WTC11 (cell line): Measurements from ENCODE around the gene CD6. TPM values are rescaled to one million over a fixed set of nuclear protein-coding genes. Genes with fewer than 3 reads are reported as not detected.

Experiments
- ATAC-seq: fragments of 200-7000 bp; cut with Tn5 transposase; 2 replicates; pipeline ENCODE4 v1.10.0; 2021; ENCODE audit warnings: mild to moderate bottlenecking, moderate library complexity
- CTCF ChIA-PET: fragments of 300-600 bp; sonication (Branson Sonifier 250); formaldehyde crosslinking; loops from one replicate; lab custom pipeline; 2021; ENCODE audit warnings: antibody characterized with exemption; lab: Charles Lee
- POLR2A ChIA-PET: fragments of 350-600 bp; sonication (Branson Sonifier 250); formaldehyde crosslinking; loops from one replicate; lab custom pipeline; 2021; ENCODE audit warnings: antibody characterized with exemption; lab: Charles Lee
- DNase-seq: peaks from one replicate; pipeline ENCODE4 v3.0.0; 2021; ENCODE audit warnings: low spot score
- H3K27ac Mint-ChIP-seq: 2 replicates; pipeline ENCODE4 v1.8.0; 2021; ENCODE audit warnings: mixed read lengths
- H3K27me3 Mint-ChIP-seq: 2 replicates; pipeline ENCODE4 v1.8.0; 2021; ENCODE audit warnings: low read depth, mild to moderate bottlenecking, moderate library complexity, mixed read lengths
- H3K36me3 Mint-ChIP-seq: 2 replicates; pipeline ENCODE4 v1.8.0; 2021; ENCODE audit warnings: mixed read lengths
- H3K4me1 Mint-ChIP-seq: 2 replicates; pipeline ENCODE4 v1.8.0; 2022; ENCODE audit warnings: mixed read lengths
- H3K4me3 Mint-ChIP-seq: 2 replicates; pipeline ENCODE4 v1.8.0; 2021; ENCODE audit warnings: mild to moderate bottlenecking, moderate library complexity, mixed read lengths
- H3K9me3 Mint-ChIP-seq: 2 replicates; pipeline ENCODE4 v1.8.0; 2021; ENCODE audit warnings: mixed read lengths
- CDX4 ChIP-seq: fragments of 250-450 bp; sonication (Bioruptor Pico); IDR thresholded peaks from 2 replicates; pipeline ENCODE4 v1.9.0; 2021; ENCODE audit warnings: moderate library complexity, mild to moderate bottlenecking, inconsistent platforms, borderline replicate concordance
- CTCF ChIP-seq: fragments of 200-600 bp; IDR thresholded peaks from 2 replicates; pipeline ENCODE4 v1.8.0; 2022; ENCODE audit warnings: antibody characterized with exemption
- E2F1 ChIP-seq: sonication (generic); formaldehyde crosslinking; IDR thresholded peaks from 2 replicates; pipeline ENCODE4 v1.8.0; 2022; ENCODE audit warnings: mild to moderate bottlenecking, missing genetic modification reagents
- E2F5 ChIP-seq: sonication (generic); formaldehyde crosslinking; IDR thresholded peaks from 2 replicates; pipeline ENCODE4 v1.8.1; 2022; ENCODE audit warnings: mild to moderate bottlenecking, moderate library complexity, missing genetic modification reagents
- ELF4 ChIP-seq: sonication (generic); formaldehyde crosslinking; IDR thresholded peaks from 2 replicates; pipeline ENCODE4 v1.8.1; 2022; ENCODE audit warnings: low read depth, mild to moderate bottlenecking, moderate library complexity, missing genetic modification reagents
- ESRRA ChIP-seq: sonication (generic); formaldehyde crosslinking; IDR thresholded peaks from 2 replicates; pipeline ENCODE4 v1.8.1; 2022; ENCODE audit warnings: mild to moderate bottlenecking, missing genetic modification reagents, borderline replicate concordance
- ETV6 ChIP-seq: sonication (generic); formaldehyde crosslinking; IDR thresholded peaks from 2 replicates; pipeline ENCODE4 v1.8.1; 2022; ENCODE audit warnings: mild to moderate bottlenecking, missing genetic modification reagents
- FOXK1 ChIP-seq: sonication (generic); formaldehyde crosslinking; IDR thresholded peaks from 2 replicates; pipeline ENCODE4 v1.8.0; 2022; ENCODE audit warnings: mild to moderate bottlenecking, moderate library complexity, missing genetic modification reagents
- GRHL2 ChIP-seq: fragments of 250-450 bp; sonication (Bioruptor Pico); IDR thresholded peaks from 2 replicates; pipeline ENCODE4 v1.8.0; 2022; ENCODE audit warnings: mild to moderate bottlenecking, moderate library complexity; ENCODE audit not compliant: insufficient replicate concordance, severe bottlenecking
- GTF2I ChIP-seq: fragments of 250-450 bp; sonication (Bioruptor Pico); conservative IDR thresholded peaks from 2 replicates; pipeline ENCODE4 v1.4.0; 2021; ENCODE audit warnings: mild to moderate bottlenecking
- IRF1 ChIP-seq: sonication (generic); formaldehyde crosslinking; IDR thresholded peaks from 2 replicates; pipeline ENCODE4 v1.8.0; 2023; ENCODE audit warnings: missing genetic modification reagents
- IRF2 ChIP-seq: sonication (generic); formaldehyde crosslinking; IDR thresholded peaks from 2 replicates; pipeline ENCODE4 v1.8.0; 2022; ENCODE audit warnings: low read depth, missing genetic modification reagents, borderline replicate concordance
- PREB ChIP-seq: sonication (generic); formaldehyde crosslinking; IDR thresholded peaks from 2 replicates; pipeline ENCODE4 v1.8.1; 2022; ENCODE audit warnings: mild to moderate bottlenecking, missing genetic modification reagents, moderate library complexity, borderline replicate concordance
- SMAD3 ChIP-seq: sonication (generic); formaldehyde crosslinking; IDR thresholded peaks from 2 replicates; pipeline ENCODE4 v1.8.0; 2022; ENCODE audit warnings: missing genetic modification reagents, mild to moderate bottlenecking, borderline replicate concordance
- SOX15 ChIP-seq: fragments of 250-450 bp; sonication (Bioruptor Pico); IDR thresholded peaks from 2 replicates; pipeline ENCODE4 v1.9.0; 2021; ENCODE audit warnings: mild to moderate bottlenecking
- SP1 ChIP-seq: sonication (generic); formaldehyde crosslinking; conservative IDR thresholded peaks from 2 replicates; pipeline ENCODE4 v1.8.1; 2022; ENCODE audit warnings: missing genetic modification reagents
- TCF7 ChIP-seq: sonication (generic); formaldehyde crosslinking; IDR thresholded peaks from 2 replicates; pipeline ENCODE4 v1.8.0; 2022; ENCODE audit warnings: mild to moderate bottlenecking, low read depth, missing genetic modification reagents, moderate library complexity
- USF1 ChIP-seq: sonication (generic); formaldehyde crosslinking; IDR thresholded peaks from 2 replicates; pipeline ENCODE4 v1.8.0; 2022; ENCODE audit warnings: mild to moderate bottlenecking, missing genetic modification reagents
- ZNF219 ChIP-seq: sonication (generic); formaldehyde crosslinking; IDR thresholded peaks from 2 replicates; pipeline ENCODE4 v1.8.0; 2023; ENCODE audit warnings: missing genetic modification reagents, mild to moderate bottlenecking, borderline replicate concordance
- ZNF416 ChIP-seq: fragments of 250-450 bp; sonication (Bioruptor Pico); IDR thresholded peaks from 2 replicates; pipeline ENCODE4 v1.9.0; 2021; ENCODE audit warnings: mild to moderate bottlenecking, inconsistent platforms
- total RNA-seq: library from RNA; stranded (reverse); gene quantifications from 3 replicates; pipeline ENCODE4 v1.2.3, GENCODE V29; 2021

CD6 gene
- total RNA-seq, 1 experiment from 2014 or later: 1.0 TPM

GRCh38 chr11:60944490-60945294 is 26.8 kb upstream of the CD6 start:
- no peak for DNase-seq
- peaks cover 20% of the 10 kb centered on the region for H3K4me1 Mint-ChIP-seq
- ATAC-seq: peak; percentile 55
- H3K27me3 Mint-ChIP-seq: peaks cover 12% of the 10 kb centered on the region
- TF ChIP-seq IRF2 (CRISPR knock-in tag): no peak
- 0 out of 2 replicates have a peak, but pooled peaks have one; percentile 14 for TF ChIP-seq CTCF
- H3K27ac Mint-ChIP-seq: no peak overlapping the region
- ChIA-PET CTCF (interaction anchor here (0.8 to 1.6 kb wide), 6 partner anchors 10 to 243 kb away, joined by 3 to 5 read pairs (median 4); no protein-coding TSS in a partner anchor), POLR2A (no interaction called here)
- no peaks in the 10 kb centered on the region for H3K9me3 Mint-ChIP-seq
- H3K36me3 Mint-ChIP-seq: no peaks in the 10 kb centered on the region
- no peak overlapping the region for H3K4me3 Mint-ChIP-seq

- no peak overlapping the region for H3K27ac Mint-ChIP-seq
- ChIA-PET CTCF (interaction anchor here (0.8 to 1.6 kb wide), 6 partner anchors 10 to 242 kb away, joined by 3 to 5 read pairs (median 4); no protein-coding TSS in a partner anchor), POLR2A (no interaction called here)
- TF ChIP-seq E2F1 (no peak), SP1 (no peak), ZNF416 (CRISPR knock-in tag) (no peak), ZNF219 (no peak), PREB (CRISPR knock-in tag) (no peak)
- H3K27me3 Mint-ChIP-seq: peaks cover 18% of the 10 kb centered on the region
- peaks cover 23% of the 10 kb centered on the region for H3K4me1 Mint-ChIP-seq
- DNase-seq: no peak
- no peak overlapping the region for H3K4me3 Mint-ChIP-seq
- H3K36me3 Mint-ChIP-seq: no peaks in the 10 kb centered on the region
- no peak for ATAC-seq
- no peaks in the 10 kb centered on the region for H3K9me3 Mint-ChIP-seq
These were observed 26.2 kb upstream of the CD6 start for GRCh38 chr11:60945295-60945667.

- DNase-seq (no peak), ATAC-seq (no peak)
- no peaks in the 10 kb centered on the region for H3K36me3 Mint-ChIP-seq
- peaks cover 26% of the 10 kb centered on the region for H3K27me3 Mint-ChIP-seq
- no peaks in the 10 kb centered on the region for H3K9me3 Mint-ChIP-seq
- H3K4me1 Mint-ChIP-seq: peaks cover 25% of the 10 kb centered on the region
- no peak overlapping the region for H3K27ac Mint-ChIP-seq
- H3K4me3 Mint-ChIP-seq: no peak overlapping the region
- ChIA-PET CTCF (interaction anchor here (1.0 kb wide), 1 partner anchor 116 kb away, joined by 4 read pairs; no protein-coding TSS in a partner anchor), POLR2A (no interaction called here)
- TF ChIP-seq SMAD3: no peak
- TF ChIP-seq GRHL2: no peak
- no peak for TF ChIP-seq SOX15
- no peak for TF ChIP-seq TCF7
- no peak for TF ChIP-seq E2F5 (CRISPR knock-in tag)
- no peak for TF ChIP-seq ELF4 (CRISPR knock-in tag)
- TF ChIP-seq IRF1: no peak
- no peak for TF ChIP-seq USF1 (CRISPR knock-in tag)
- TF ChIP-seq ETV6 (CRISPR knock-in tag): no peak
- TF ChIP-seq ZNF416 (CRISPR knock-in tag): no peak
- TF ChIP-seq PREB (CRISPR knock-in tag): no peak
- no peak for TF ChIP-seq CDX4
- no peak for TF ChIP-seq ESRRA
- no peak for TF ChIP-seq FOXK1 (CRISPR knock-in tag)
- TF ChIP-seq GTF2I (CRISPR knock-in tag): no peak
These were observed 24.7 kb upstream of the CD6 start for GRCh38 chr11:60946601-60947264.
